ENCODE measurements around the gene PACS1. TPM values are rescaled to one million over a fixed set of nuclear protein-coding genes. Genes with fewer than 3 reads are reported as not detected.

PACS1 gene
- total RNA-seq, 1 donor from 2014 or later, result 22.6 TPM

- peak; percentile 93 to 96 for DNase-seq (ENCODE audit: low read depth in 2 of 2)
These were observed 152.5 kb downstream of the PACS1 start for GRCh38 chr11:66222358-66223149.

GRCh38 chr11:66224226-66224855 is 154.3 kb downstream of the PACS1 start:
- no peak for DNase-seq (ENCODE audit: low read depth in 2 of 2)

DNA sequence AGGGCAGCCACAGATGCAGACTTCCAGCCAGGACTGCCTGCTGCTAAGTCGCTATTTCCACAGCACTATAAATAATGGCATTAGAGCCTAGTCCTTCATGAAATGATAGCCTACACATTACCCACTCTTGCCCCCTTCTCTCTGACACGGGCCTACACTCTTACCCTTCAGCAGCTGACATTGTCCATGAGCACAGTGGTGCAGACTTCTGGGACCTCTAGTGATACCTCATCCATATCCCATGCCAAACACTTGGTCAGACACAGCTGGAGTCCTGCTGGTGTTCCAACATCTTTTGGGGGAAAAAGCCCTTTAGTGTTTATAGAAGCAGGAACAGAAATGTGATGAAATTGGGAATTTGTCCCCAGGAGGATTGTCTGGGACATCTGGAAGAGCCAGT is 155.0 kb downstream of the PACS1 start:
- DNase-seq (ENCODE audit: low read depth in 2 of 2), result no peak

DNA sequence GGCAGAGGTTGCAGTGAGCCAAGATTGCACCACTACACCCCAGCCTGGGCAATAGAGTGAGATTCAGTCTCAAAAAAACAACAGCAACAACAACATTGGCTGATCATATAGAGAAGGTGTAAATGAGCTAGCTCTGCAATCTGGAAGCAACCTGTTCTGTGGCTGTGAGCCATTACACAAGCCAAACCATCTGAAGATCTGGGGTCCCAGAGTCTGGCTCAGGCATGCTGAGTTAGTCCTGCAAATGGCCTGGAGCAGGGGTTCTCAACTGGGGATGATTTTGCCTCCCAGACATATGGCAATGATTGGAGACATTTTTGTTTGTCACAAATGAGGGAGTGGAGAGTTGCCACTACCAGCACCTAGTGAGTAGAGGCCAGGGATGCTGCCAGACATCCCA is 156.0 kb downstream of the PACS1 start:
- no peak for DNase-seq (ENCODE audit: low read depth in 2 of 2)

DNA sequence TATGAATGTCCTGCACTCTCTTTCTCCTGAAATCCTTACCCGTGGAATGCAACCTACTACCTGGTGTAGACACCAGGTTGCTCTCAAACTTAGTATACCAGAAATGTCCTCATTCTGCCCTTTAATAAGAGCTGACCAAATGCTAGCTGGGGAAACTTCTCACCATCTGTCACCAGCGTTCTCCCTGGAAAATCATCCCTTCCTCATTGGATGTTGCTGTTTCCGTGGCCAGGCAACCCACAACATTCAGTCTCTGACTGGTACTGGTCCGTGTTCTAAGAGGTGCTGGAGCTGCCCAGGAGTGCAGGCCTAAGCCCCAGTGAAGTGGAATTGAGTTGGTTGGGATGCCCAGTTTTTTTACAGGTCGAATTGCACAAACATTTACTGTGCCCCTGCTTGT is 157.6 kb downstream of the PACS1 start:
- DNase-seq (ENCODE audit: low read depth in 2 of 2), result no peak

GRCh38 chr11:66228521-66228920 is 158.4 kb downstream of the PACS1 start:
- DNase-seq (ENCODE audit: low read depth in 2 of 2), result no peak

DNA sequence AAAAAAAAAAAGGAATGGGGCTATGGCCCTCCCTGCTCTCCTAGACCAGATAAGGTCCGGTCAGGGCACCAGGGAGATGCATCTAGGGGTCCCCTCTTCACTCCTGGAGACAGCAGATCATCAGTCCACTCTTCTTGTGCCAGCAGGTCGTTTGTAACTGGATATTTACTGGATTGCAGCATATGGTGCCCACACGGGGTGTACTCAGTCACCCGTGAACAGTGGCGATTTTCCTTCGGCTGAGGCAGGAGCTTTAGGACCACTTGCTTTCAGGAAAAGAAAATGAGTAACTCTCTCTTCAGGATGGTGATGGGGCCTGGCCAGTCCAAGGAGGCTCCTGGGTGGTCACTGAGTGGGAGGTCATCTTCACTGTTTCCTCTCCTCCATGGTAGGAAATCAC is 160.1 kb downstream of the PACS1 start:
- DNase-seq (ENCODE audit: low read depth in 2 of 2), result no peak

DNA sequence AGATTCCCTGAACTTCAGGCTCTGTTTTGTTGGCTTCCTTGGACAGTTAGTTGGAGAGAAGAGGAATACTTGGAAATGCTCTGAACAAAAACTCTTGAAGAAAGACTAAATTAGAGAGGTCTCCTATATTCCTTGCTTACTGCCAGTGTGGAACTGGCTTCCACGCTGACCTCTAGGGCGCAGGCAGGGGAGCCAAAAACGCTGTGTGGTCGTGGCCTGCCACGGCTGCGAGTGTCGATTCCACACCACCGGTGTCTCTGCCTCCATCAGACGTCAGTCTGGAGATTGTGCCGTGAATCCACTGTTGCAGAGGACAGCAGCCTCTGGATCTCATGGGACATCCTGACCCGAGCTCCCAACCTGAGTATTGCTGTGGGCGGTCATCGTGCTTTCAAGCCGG is 160.9 kb downstream of the PACS1 start:
- DNase-seq (ENCODE audit: low read depth in 2 of 2), result no peak

GRCh38 chr11:66231561-66231960 is 161.5 kb downstream of the PACS1 start:
- no peak for DNase-seq (ENCODE audit: low read depth in 2 of 2)

DNA sequence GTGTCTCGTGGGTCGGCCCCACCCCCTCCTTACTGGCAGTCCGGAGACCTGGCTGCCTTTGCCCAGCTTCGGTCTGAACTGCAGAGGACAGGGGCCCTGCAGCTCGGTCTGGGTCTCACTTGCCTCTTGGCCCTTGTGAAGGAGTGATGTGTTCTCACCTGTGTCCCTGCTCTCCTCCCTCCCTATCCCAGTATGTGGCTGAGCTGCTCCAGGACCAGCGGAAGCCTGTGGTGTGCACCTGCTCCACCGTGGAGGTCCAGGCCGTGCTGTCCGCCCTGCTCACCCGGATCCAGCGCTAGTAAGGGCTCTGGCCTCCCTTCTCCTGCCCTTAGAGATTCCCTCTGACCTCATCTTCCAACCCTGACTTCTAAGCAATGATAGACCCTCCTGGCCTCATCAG is 162.7 kb downstream of the PACS1 start:
- no peak for DNase-seq (ENCODE audit: low read depth in 2 of 2)

GRCh38 chr11:66233301-66233700 is 163.2 kb downstream of the PACS1 start:
- no peak for DNase-seq (ENCODE audit: low read depth in 2 of 2)

- DNase-seq (ENCODE audit: low read depth in 2 of 2), result no peak
These were observed 165.1 kb downstream of the PACS1 start for GRCh38 chr11:66235141-66235540.

DNA sequence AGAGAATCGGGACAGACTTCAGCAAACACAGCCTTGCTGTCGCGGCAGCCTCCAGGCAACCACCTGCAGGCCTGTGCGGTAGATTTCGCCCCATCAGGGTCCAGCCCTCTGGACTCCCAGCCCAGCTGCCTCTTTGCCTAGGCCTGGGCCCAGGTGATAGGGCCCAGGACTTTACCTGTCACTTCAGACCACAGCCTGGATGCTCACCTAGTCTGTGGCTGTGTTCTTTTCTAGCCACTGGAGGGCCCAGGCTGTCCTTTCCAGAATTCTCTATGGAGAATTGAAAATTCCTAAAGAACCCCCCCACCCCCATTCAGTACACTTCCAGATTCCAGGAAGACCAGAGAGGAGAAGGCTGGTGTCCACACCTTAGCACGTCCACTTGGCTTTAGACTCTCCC is 167.8 kb downstream of the PACS1 start:
- DNase-seq (ENCODE audit: low read depth in 2 of 2), result no peak

DNA sequence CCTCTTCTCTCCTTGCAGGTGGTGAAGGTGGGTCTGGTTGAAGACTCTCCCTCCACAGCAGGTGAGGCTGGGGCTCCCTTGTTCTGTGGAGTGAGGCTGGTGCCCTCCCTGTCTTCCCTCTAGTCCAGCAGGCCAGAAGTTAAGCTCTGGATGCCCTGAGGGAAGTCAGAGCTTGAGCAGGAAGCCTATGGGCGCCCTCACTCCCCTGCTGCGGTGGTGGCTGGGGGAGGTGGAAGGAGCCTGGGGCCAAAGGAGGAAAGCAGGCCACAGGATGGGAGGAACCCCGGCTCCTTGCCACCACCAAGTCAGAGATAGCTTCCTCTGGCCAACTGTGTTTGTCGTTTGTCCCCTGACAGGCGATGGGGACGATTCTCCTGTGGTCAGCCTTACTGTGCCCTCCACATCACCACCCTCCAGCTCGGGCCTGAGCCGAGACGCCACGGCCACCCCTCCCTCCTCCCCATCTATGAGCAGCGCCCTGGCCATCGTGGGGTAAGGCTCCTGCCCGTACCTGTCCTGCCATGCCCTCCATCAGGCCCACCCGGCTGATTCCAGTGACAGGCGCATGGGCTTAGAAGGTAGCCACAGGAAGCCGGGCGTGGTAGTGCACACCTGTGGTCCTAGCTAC is 168.8 kb downstream of the PACS1 start:
- DNase-seq (ENCODE audit: low read depth in 2 of 2), result no peak

DNA sequence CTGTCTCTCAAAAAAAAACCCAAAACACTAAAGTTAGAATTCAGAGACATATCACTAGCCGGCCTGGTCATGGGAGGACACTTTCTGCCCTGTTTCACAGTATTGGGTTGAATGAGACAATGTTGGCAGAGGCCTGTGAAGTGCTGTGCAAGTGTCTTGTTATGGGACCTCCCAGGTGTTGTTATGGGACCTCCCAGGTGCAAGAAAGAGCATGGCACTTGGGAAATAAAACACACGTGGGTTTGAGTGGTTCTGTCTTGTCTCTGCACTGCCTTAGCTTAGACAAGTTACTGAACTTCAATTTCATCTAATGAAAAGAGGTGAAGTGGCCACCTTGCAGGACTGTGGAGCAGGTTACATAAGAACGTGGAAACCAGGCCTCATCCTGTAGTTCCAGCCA is 169.4 kb downstream of the PACS1 start:
- DNase-seq (ENCODE audit: low read depth in 2 of 2), result no peak

DNA sequence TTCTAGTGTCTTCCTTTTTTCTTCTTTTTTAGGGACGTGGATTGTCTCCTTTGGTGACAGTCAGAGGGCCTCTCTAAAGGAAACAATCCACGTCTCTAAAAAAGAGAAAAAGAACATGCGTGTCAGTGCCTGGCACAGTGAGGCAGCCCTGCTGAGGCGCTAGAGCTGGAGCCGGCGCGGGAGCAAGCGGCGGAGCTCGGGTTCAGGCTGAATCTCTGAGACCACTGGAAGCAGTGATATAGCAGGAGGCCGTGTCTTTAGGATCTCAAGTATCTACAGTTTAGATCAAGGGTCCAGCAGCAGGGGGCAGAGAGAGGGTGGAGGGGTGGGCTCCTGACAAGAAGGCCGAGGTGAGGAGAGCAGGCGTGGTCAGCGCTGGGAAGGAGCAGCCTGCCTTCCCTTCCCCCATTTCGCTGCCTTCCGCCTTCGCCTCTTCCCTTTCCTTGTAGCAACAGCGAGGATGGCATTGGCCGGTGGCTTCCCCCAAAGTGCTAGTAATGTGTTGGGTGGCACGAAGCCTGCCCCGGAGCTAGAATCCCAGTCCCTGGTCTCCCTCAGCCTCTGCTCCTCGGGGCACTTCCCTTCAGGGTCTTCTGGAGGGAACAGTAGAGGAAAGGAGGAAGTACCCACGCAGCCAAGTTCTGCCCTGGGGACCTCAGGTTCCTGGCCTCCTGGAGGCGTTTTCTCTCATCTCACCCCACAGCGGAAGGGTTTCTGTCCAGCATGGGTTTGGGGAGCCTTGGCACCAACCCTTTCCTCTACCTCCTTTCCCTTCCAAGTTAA is 170.1 kb downstream of the PACS1 start:
- DNase-seq (ENCODE audit: low read depth in 2 of 2), result no peak

DNA sequence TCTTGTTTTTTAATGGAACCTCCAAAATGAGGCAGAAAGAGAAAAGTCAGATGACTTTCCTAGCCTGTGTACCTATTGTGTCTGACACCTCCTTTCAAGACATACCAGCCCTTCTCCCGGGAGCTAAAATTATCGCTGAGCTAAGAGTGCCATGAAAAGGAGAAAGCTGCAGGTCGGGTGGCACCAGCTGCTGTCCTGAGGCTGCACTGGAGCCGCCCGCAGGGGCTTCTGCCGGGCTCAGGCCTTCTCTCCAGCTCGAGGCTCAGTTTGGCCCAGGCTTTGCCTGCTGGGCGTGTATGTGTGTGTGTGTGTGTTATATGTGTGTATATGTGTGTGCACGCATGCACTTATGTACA is 170.7 kb downstream of the PACS1 start:
- DNase-seq (ENCODE audit: low read depth in 2 of 2), result no peak

DNA sequence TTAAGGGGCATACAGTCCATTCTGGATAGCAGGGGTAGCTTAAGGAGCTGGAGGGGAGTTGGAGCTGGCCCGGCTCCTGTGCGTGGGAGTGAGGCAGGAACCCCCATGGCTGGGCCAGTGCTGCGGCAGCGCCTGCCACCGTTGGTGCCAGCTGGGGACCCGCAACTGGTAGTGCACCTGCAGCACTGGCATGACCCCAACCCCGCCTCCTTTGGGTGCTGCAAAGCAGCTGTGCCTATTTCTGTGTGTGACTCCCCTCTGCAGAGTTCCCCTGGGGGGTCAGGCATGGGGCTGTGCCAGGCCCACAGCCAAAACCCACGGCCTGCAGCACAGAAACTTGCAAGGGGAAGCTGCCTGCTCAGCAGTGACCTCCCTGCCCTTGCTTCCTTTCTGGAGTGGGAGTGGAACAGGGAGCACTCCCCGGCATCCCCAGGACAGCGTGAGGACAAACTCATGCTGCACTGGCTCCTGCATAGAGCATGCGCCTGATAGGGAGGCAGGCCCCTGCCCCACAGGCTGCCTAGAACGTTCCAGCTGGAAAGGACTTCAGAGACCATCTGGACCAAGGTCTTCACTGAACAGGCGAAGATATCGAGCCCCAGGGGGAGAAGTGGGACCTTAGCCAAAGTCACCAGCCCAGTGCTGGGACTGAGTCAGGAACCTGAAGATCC is 172.2 kb downstream of the PACS1 start:
- DNase-seq (ENCODE audit: low read depth in 2 of 2), result no peak

- DNase-seq (ENCODE audit: low read depth in 2 of 2), result no peak
These were observed 173.9 kb downstream of the PACS1 start for GRCh38 chr11:66243782-66244535.

GRCh38 chr11:66247295-66247694 is 177.2 kb downstream of the PACS1 start:
- DNase-seq (ENCODE audit: low read depth in 2 of 2), result no peak

DNA sequence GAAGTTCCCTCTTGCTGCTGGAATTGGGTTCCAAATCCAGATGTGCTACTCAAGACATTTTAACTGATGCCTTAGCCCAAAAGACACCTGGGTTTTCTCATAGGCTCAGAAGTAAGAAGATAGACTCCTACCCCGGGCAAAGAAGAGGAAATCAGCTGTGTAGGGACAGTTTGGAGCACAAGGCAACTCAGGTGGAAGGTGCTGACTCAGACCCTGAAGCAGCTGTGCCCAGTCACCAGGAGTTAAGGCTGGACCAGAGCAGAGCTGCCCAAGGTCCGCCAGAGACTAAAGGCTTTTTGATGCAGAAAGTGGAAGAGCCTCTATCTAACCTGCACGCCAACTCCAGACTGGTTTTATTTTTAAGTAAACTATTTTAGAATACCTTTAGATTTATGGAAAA is 177.7 kb downstream of the PACS1 start:
- DNase-seq (ENCODE audit: low read depth in 2 of 2), result no peak
